ENCODE measurements around the gene PPP1R36.

- TF ChIP-seq POLR2A (IDR thresholded peaks at IDR 0.05; ENCODE audit: low read depth, low read length) (no peak), POLR2AphosphoS5 (IDR thresholded peaks at IDR 0.05; ENCODE audit: low read depth, low read length) (no peak)
Measured at GRCh38 chr14:64501411-64502171, 48.2 kb upstream of the PPP1R36 start.
